WTC11 (cell line): ENCODE measurements around the gene THSD4. TPM values are rescaled to one million over a fixed set of nuclear protein-coding genes. Genes with fewer than 3 reads are reported as not detected.

Experiments used
- ATAC-seq: fragments of 200-7000 bp; cut with Tn5 transposase; 2 replicates; pipeline ENCODE4 v1.10.0; 2021; ENCODE audit warnings: mild to moderate bottlenecking, moderate library complexity
- CTCF ChIA-PET: fragments of 300-600 bp; sonication (Branson Sonifier 250); formaldehyde crosslinking; loops from one replicate; lab custom pipeline; 2021; ENCODE audit warnings: antibody characterized with exemption; lab: Charles Lee
- POLR2A ChIA-PET: fragments of 350-600 bp; sonication (Branson Sonifier 250); formaldehyde crosslinking; loops from one replicate; lab custom pipeline; 2021; ENCODE audit warnings: antibody characterized with exemption; lab: Charles Lee
- DNase-seq: peaks from one replicate; pipeline ENCODE4 v3.0.0; 2021; ENCODE audit warnings: low spot score
- H3K27ac Mint-ChIP-seq: 2 replicates; pipeline ENCODE4 v1.8.0; 2021; ENCODE audit warnings: mixed read lengths
- H3K27me3 Mint-ChIP-seq: 2 replicates; pipeline ENCODE4 v1.8.0; 2021; ENCODE audit warnings: low read depth, mild to moderate bottlenecking, moderate library complexity, mixed read lengths
- H3K36me3 Mint-ChIP-seq: 2 replicates; pipeline ENCODE4 v1.8.0; 2021; ENCODE audit warnings: mixed read lengths
- H3K4me1 Mint-ChIP-seq: 2 replicates; pipeline ENCODE4 v1.8.0; 2022; ENCODE audit warnings: mixed read lengths
- H3K4me3 Mint-ChIP-seq: 2 replicates; pipeline ENCODE4 v1.8.0; 2021; ENCODE audit warnings: mild to moderate bottlenecking, moderate library complexity, mixed read lengths
- H3K9me3 Mint-ChIP-seq: 2 replicates; pipeline ENCODE4 v1.8.0; 2021; ENCODE audit warnings: mixed read lengths
- ATF1 ChIP-seq: sonication (generic); formaldehyde crosslinking; IDR thresholded peaks from 2 replicates; pipeline ENCODE4 v1.8.1; 2023; ENCODE audit warnings: mild to moderate bottlenecking, moderate library complexity, missing genetic modification reagents
- CREM ChIP-seq: sonication (generic); formaldehyde crosslinking; IDR thresholded peaks from 2 replicates; pipeline ENCODE4 v1.8.1; 2022; ENCODE audit warnings: mild to moderate bottlenecking, missing genetic modification reagents, moderate library complexity
- ELF4 ChIP-seq: sonication (generic); formaldehyde crosslinking; IDR thresholded peaks from 2 replicates; pipeline ENCODE4 v1.8.1; 2022; ENCODE audit warnings: low read depth, mild to moderate bottlenecking, moderate library complexity, missing genetic modification reagents
- EMX1 ChIP-seq: fragments of 250-450 bp; sonication (Bioruptor Pico); IDR thresholded peaks from 2 replicates; pipeline ENCODE4 v1.8.0; 2021; ENCODE audit warnings: mild to moderate bottlenecking
- FOXK1 ChIP-seq: sonication (generic); formaldehyde crosslinking; IDR thresholded peaks from 2 replicates; pipeline ENCODE4 v1.8.0; 2022; ENCODE audit warnings: mild to moderate bottlenecking, moderate library complexity, missing genetic modification reagents
- GABPB1 ChIP-seq: sonication (generic); formaldehyde crosslinking; IDR thresholded peaks from 2 replicates; pipeline ENCODE4 v1.8.1; 2023; ENCODE audit warnings: mild to moderate bottlenecking, missing genetic modification reagents
- GTF2I ChIP-seq: fragments of 250-450 bp; sonication (Bioruptor Pico); conservative IDR thresholded peaks from 2 replicates; pipeline ENCODE4 v1.4.0; 2021; ENCODE audit warnings: mild to moderate bottlenecking
- NFATC4 ChIP-seq: fragments of 250-450 bp; sonication (Bioruptor Pico); IDR thresholded peaks from 2 replicates; pipeline ENCODE4 v1.9.0; 2021; ENCODE audit warnings: mild to moderate bottlenecking
- NR1H2 ChIP-seq: sonication (generic); formaldehyde crosslinking; IDR thresholded peaks from 2 replicates; pipeline ENCODE4 v1.9.0; 2021; ENCODE audit warnings: mild to moderate bottlenecking, moderate library complexity, missing genetic modification reagents
- SP1 ChIP-seq: sonication (generic); formaldehyde crosslinking; conservative IDR thresholded peaks from 2 replicates; pipeline ENCODE4 v1.8.1; 2022; ENCODE audit warnings: missing genetic modification reagents
- total RNA-seq: library from RNA; stranded (reverse); gene quantifications from 3 replicates; pipeline ENCODE4 v1.2.3, GENCODE V29; 2021
- TF ChIP-seq, protein P1 (sequence below): sonication (generic); formaldehyde crosslinking; IDR thresholded peaks from 2 replicates; pipeline ENCODE4 v1.8.1; 2023; ENCODE audit warnings: mild to moderate bottlenecking, missing genetic modification reagents
- TF ChIP-seq, protein P2 (sequence below): sonication (generic); formaldehyde crosslinking; IDR thresholded peaks from 2 replicates; pipeline ENCODE4 v1.8.1; 2022; ENCODE audit warnings: mild to moderate bottlenecking, missing genetic modification reagents, moderate library complexity, borderline replicate concordance
- TF ChIP-seq, protein P3 (sequence below): sonication (generic); formaldehyde crosslinking; IDR thresholded peaks from 2 replicates; pipeline ENCODE4 v1.8.1; 2022; ENCODE audit warnings: missing genetic modification reagents, borderline replicate concordance
- TF ChIP-seq, protein P4 (sequence below): sonication (generic); formaldehyde crosslinking; IDR thresholded peaks from 2 replicates; pipeline ENCODE4 v1.8.1; 2022; ENCODE audit warnings: low read depth, missing genetic modification reagents, borderline replicate concordance
- TF ChIP-seq, protein P5 (sequence below): sonication (generic); formaldehyde crosslinking; IDR thresholded peaks from 2 replicates; pipeline ENCODE4 v1.8.0; 2022; ENCODE audit warnings: mild to moderate bottlenecking, missing genetic modification reagents
- TF ChIP-seq, protein P6 (sequence below): sonication (generic); formaldehyde crosslinking; conservative IDR thresholded peaks from 2 replicates; pipeline ENCODE4 v1.8.1; 2023; ENCODE audit warnings: mild to moderate bottlenecking, low read depth, missing genetic modification reagents, moderate library complexity
- TF ChIP-seq, protein P7 (sequence below): sonication (generic); formaldehyde crosslinking; IDR thresholded peaks from 2 replicates; pipeline ENCODE4 v1.8.0; 2023; ENCODE audit warnings: mild to moderate bottlenecking, missing genetic modification reagents
- TF ChIP-seq, protein P8 (sequence below): fragments of 250-450 bp; sonication (Bioruptor Pico); IDR thresholded peaks from 2 replicates; pipeline ENCODE4 v1.9.0; 2021; ENCODE audit warnings: mild to moderate bottlenecking

Gene THSD4
- total RNA-seq, 1 experiment from 2014 or later = 7.8 TPM

DNA sequence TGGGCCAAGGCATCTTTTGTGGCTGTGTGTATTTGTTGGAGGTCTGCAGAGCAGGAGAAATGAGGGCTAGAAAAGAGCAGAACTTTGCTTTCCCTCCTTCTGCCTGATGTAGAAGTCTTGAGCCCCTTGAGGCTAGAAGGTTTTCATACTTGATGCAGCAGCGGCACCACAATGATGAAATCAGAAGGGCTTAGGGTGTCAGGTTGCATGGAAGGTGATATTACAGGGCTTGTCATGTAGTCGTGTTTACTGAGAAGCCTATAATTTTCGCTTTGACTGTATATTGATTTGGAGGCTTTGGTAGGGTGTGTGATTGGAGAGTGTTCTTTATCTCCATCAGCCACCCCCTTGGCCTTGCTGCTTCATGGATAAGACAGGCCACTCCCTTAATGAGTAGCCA, 339.8 kb downstream of the THSD4 start:
- DNase-seq = no peak
- Mint-ChIP-seq H3K27ac (no peak overlapping the region), H3K27me3 (no peaks in the 10 kb centered on the region), H3K4me1 (peaks cover 12% of the 10 kb centered on the region), H3K9me3 (no peaks in the 10 kb centered on the region), H3K4me3 (no peak overlapping the region), H3K36me3 (no peaks in the 10 kb centered on the region)
- CTCF ChIA-PET = no interaction called here
- POLR2A ChIA-PET = no interaction called here
- ATAC-seq = no peak
- 0 out of 2 replicates have a peak, but pooled peaks have one; percentile 28 for TF ChIP-seq GABPB1 (CRISPR knock-in tag)
- TF ChIP-seq CREM (CRISPR knock-in tag) = no peak
- no peak for TF ChIP-seq SP1
- TF ChIP-seq, protein P1, sequence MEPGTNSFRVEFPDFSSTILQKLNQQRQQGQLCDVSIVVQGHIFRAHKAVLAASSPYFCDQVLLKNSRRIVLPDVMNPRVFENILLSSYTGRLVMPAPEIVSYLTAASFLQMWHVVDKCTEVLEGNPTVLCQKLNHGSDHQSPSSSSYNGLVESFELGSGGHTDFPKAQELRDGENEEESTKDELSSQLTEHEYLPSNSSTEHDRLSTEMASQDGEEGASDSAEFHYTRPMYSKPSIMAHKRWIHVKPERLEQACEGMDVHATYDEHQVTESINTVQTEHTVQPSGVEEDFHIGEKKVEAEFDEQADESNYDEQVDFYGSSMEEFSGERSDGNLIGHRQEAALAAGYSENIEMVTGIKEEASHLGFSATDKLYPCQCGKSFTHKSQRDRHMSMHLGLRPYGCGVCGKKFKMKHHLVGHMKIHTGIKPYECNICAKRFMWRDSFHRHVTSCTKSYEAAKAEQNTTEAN (CRISPR knock-in tag) = no peak

DNA sequence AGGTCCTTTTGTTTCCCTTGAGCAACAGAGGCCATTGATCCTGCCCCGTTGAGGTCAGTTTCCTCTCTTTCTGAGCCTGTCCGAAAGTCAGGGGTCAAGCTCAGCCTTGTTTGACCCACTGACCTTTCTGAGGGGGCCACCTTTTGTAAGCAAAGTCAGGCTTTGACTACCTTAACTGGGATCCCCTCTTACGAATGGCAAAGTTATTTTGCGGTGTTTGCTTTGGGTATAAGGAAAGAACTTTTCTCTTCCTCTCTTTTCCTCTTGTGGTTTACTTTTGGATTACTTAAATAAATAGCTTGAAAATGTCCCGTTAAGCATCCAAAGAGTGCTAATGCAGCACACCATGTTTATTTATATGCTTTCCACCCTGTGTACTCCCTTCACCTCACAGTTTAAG, 340.6 kb downstream of the THSD4 start:
- POLR2A ChIA-PET = no interaction called here
- H3K9me3 Mint-ChIP-seq = no peaks in the 10 kb centered on the region
- ATAC-seq (no peak), DNase-seq (no peak)
- H3K4me3 Mint-ChIP-seq = no peak overlapping the region
- H3K27me3 Mint-ChIP-seq = no peaks in the 10 kb centered on the region
- CTCF ChIA-PET = no interaction called here
- no peak for TF ChIP-seq ELF4 (CRISPR knock-in tag)
- peak; percentile 29; the same call in 1 of the 2 replicates for TF ChIP-seq GABPB1 (CRISPR knock-in tag)
- peaks cover 12% of the 10 kb centered on the region for H3K4me1 Mint-ChIP-seq
- H3K27ac Mint-ChIP-seq = no peak overlapping the region
- no peaks in the 10 kb centered on the region for H3K36me3 Mint-ChIP-seq

DNA sequence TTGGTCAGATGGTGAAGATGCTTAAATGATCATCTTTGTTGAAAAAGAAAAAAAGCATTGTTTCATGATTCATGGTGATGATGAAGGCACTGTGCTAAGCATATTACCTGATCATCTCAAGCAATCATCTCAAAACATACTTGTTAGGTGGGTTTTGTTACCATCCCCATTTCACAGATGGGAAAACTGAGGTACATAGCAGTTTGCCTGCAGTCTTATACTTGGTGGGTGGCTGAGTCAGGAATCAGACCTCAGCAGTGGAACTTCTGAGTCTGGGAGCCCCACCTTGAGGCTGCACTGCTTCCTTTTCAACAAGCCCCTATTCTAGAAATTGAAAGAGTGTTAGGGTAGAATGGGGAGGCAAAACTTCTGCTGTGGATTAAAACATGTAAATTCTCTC, 341.1 kb downstream of the THSD4 start:
- POLR2A ChIA-PET = no interaction called here
- DNase-seq (no peak), ATAC-seq (no peak)
- no peaks in the 10 kb centered on the region for H3K9me3 Mint-ChIP-seq
- no peaks in the 10 kb centered on the region for H3K36me3 Mint-ChIP-seq
- H3K4me3 Mint-ChIP-seq = no peak overlapping the region
- no peak overlapping the region for H3K27ac Mint-ChIP-seq
- no peak for TF ChIP-seq FOXK1
- no peak for TF ChIP-seq ATF1
- TF ChIP-seq, protein P2, sequence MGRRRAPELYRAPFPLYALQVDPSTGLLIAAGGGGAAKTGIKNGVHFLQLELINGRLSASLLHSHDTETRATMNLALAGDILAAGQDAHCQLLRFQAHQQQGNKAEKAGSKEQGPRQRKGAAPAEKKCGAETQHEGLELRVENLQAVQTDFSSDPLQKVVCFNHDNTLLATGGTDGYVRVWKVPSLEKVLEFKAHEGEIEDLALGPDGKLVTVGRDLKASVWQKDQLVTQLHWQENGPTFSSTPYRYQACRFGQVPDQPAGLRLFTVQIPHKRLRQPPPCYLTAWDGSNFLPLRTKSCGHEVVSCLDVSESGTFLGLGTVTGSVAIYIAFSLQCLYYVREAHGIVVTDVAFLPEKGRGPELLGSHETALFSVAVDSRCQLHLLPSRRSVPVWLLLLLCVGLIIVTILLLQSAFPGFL (CRISPR knock-in tag) = no peak
- TF ChIP-seq, protein P3, sequence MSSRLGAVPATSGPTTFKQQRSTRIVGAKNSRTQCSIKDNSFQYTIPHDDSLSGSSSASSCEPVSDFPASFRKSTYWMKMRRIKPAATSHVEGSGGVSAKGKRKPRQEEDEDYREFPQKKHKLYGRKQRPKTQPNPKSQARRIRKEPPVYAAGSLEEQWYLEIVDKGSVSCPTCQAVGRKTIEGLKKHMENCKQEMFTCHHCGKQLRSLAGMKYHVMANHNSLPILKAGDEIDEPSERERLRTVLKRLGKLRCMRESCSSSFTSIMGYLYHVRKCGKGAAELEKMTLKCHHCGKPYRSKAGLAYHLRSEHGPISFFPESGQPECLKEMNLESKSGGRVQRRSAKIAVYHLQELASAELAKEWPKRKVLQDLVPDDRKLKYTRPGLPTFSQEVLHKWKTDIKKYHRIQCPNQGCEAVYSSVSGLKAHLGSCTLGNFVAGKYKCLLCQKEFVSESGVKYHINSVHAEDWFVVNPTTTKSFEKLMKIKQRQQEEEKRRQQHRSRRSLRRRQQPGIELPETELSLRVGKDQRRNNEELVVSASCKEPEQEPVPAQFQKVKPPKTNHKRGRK = no peak
- no peak for TF ChIP-seq NR1H2 (CRISPR knock-in tag)
- TF ChIP-seq NFATC4 (CRISPR knock-in tag) = no peak
- TF ChIP-seq, protein P4, sequence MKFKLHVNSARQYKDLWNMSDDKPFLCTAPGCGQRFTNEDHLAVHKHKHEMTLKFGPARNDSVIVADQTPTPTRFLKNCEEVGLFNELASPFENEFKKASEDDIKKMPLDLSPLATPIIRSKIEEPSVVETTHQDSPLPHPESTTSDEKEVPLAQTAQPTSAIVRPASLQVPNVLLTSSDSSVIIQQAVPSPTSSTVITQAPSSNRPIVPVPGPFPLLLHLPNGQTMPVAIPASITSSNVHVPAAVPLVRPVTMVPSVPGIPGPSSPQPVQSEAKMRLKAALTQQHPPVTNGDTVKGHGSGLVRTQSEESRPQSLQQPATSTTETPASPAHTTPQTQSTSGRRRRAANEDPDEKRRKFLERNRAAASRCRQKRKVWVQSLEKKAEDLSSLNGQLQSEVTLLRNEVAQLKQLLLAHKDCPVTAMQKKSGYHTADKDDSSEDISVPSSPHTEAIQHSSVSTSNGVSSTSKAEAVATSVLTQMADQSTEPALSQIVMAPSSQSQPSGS (CRISPR knock-in tag) = no peak
- TF ChIP-seq, protein P5, sequence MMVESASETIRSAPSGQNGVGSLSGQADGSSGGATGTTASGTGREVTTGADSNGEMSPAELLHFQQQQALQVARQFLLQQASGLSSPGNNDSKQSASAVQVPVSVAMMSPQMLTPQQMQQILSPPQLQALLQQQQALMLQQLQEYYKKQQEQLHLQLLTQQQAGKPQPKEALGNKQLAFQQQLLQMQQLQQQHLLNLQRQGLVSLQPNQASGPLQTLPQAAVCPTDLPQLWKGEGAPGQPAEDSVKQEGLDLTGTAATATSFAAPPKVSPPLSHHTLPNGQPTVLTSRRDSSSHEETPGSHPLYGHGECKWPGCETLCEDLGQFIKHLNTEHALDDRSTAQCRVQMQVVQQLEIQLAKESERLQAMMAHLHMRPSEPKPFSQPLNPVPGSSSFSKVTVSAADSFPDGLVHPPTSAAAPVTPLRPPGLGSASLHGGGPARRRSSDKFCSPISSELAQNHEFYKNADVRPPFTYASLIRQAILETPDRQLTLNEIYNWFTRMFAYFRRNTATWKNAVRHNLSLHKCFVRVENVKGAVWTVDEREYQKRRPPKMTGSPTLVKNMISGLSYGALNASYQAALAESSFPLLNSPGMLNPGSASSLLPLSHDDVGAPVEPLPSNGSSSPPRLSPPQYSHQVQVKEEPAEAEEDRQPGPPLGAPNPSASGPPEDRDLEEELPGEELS (CRISPR knock-in tag) = no peak
- TF ChIP-seq, protein P6, sequence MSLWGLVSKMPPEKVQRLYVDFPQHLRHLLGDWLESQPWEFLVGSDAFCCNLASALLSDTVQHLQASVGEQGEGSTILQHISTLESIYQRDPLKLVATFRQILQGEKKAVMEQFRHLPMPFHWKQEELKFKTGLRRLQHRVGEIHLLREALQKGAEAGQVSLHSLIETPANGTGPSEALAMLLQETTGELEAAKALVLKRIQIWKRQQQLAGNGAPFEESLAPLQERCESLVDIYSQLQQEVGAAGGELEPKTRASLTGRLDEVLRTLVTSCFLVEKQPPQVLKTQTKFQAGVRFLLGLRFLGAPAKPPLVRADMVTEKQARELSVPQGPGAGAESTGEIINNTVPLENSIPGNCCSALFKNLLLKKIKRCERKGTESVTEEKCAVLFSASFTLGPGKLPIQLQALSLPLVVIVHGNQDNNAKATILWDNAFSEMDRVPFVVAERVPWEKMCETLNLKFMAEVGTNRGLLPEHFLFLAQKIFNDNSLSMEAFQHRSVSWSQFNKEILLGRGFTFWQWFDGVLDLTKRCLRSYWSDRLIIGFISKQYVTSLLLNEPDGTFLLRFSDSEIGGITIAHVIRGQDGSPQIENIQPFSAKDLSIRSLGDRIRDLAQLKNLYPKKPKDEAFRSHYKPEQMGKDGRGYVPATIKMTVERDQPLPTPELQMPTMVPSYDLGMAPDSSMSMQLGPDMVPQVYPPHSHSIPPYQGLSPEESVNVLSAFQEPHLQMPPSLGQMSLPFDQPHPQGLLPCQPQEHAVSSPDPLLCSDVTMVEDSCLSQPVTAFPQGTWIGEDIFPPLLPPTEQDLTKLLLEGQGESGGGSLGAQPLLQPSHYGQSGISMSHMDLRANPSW (CRISPR knock-in tag) = no peak
- no peak for TF ChIP-seq EMX1 (CRISPR knock-in tag)
- no peak for TF ChIP-seq GTF2I (CRISPR knock-in tag)
- TF ChIP-seq, protein P7, sequence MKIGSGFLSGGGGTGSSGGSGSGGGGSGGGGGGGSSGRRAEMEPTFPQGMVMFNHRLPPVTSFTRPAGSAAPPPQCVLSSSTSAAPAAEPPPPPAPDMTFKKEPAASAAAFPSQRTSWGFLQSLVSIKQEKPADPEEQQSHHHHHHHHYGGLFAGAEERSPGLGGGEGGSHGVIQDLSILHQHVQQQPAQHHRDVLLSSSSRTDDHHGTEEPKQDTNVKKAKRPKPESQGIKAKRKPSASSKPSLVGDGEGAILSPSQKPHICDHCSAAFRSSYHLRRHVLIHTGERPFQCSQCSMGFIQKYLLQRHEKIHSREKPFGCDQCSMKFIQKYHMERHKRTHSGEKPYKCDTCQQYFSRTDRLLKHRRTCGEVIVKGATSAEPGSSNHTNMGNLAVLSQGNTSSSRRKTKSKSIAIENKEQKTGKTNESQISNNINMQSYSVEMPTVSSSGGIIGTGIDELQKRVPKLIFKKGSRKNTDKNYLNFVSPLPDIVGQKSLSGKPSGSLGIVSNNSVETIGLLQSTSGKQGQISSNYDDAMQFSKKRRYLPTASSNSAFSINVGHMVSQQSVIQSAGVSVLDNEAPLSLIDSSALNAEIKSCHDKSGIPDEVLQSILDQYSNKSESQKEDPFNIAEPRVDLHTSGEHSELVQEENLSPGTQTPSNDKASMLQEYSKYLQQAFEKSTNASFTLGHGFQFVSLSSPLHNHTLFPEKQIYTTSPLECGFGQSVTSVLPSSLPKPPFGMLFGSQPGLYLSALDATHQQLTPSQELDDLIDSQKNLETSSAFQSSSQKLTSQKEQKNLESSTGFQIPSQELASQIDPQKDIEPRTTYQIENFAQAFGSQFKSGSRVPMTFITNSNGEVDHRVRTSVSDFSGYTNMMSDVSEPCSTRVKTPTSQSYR (CRISPR knock-in tag) = no peak
- TF ChIP-seq, protein P8, sequence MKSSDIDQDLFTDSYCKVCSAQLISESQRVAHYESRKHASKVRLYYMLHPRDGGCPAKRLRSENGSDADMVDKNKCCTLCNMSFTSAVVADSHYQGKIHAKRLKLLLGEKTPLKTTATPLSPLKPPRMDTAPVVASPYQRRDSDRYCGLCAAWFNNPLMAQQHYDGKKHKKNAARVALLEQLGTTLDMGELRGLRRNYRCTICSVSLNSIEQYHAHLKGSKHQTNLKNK = no peak
- CTCF ChIA-PET = no interaction called here
- no peaks in the 10 kb centered on the region for H3K27me3 Mint-ChIP-seq
- H3K4me1 Mint-ChIP-seq = peaks cover 12% of the 10 kb centered on the region
